WERI-Rb-1 (cell line): ENCODE data around the gene FOXP3.

Source experiments
- DNase-seq: peaks from one replicate; pipeline ENCODE4 v3.0.0-alpha.2; 2020
- H3K27ac ChIP-seq: fragments of 250-450 bp; sonication (Bioruptor Pico); 2 replicates; pipeline ENCODE4 v1.5.1; 2020; ENCODE audit warnings: mild to moderate bottlenecking, moderate library complexity
- H3K27me3 ChIP-seq: fragments of 250-450 bp; sonication (Bioruptor Pico); 2 replicates; pipeline ENCODE4 v1.5.1; 2021; ENCODE audit warnings: mild to moderate bottlenecking, low read depth, moderate library complexity; ENCODE audit not compliant: insufficient read depth, severe bottlenecking
- H3K36me3 ChIP-seq: fragments of 250-450 bp; sonication (Bioruptor Pico); 2 replicates; pipeline ENCODE4 v1.5.1; 2020; ENCODE audit warnings: mild to moderate bottlenecking, moderate library complexity
- H3K4me3 ChIP-seq: 2 replicates; pipeline ENCODE4 v1.5.1; 2011; ENCODE audit warnings: low read depth, mild to moderate bottlenecking, control low read depth, low read length
- H3K9me3 ChIP-seq: fragments of 250-450 bp; sonication (Bioruptor Pico); 2 replicates; pipeline ENCODE4 v1.5.1; 2021; ENCODE audit warnings: mild to moderate bottlenecking, moderate library complexity; ENCODE audit not compliant: severe bottlenecking
- CTCF ChIP-seq: IDR thresholded peaks from 2 replicates; pipeline ENCODE4 v1.5.1; 2011; ENCODE audit warnings: low read depth, mild to moderate bottlenecking, control low read depth, inconsistent platforms, low read length

The FOXP3 gene

DNA sequence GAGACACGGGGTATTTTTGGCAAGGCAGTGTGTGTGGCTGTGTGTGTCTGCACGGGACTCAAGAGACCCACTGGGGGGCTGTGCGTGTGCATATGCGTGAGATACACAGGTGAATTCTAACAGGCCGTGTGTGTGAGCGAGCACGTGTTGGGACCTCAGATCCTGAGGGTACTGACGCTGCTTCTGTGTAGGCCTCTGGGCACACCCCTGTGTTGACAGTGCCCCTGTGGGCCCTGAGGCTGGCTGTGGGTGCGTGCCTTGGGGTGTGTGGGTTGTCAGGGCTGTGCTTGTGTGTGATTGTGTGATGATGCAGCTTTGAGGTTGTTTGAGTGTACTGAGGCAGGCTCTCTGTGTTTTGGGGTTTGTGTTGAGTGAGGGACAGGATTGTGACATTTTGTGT is 13.9 kb downstream of the FOXP3 start:
- peaks cover 9% of the 10 kb centered on the region for H3K27me3 ChIP-seq
- TF ChIP-seq CTCF: no peak
- no peak for DNase-seq

DNA sequence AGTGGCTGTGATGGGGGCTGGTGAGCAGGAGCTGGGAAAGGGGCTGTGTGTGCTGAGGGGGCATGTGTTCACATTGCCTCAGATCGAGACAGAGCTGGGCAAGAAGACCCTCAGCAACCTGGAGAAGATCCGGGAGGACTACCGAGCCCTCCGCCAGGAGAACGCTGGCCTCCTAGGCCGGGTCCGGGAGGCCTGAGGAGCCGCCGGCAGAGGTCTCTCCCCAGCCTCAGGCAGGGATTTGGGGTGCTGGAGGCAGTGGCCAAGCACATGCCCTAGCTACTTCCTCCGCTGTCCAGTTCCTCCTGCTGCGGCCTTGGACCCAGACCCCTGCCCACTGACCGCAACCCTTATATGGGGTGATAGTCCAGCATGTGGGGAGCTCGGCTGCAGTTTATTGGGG is 14.4 kb downstream of the FOXP3 start:
- TF ChIP-seq CTCF: no peak
- no peaks in the 10 kb centered on the region; the same call in 1 of the 2 replicates for H3K36me3 ChIP-seq
- no peak for DNase-seq
- peaks cover 9% of the 10 kb centered on the region for H3K27me3 ChIP-seq
- no peak overlapping the region for H3K4me3 ChIP-seq
- H3K9me3 ChIP-seq: no peaks in the 10 kb centered on the region
- H3K27ac ChIP-seq: no peak overlapping the region

More for the DNA sequence above, 13.9 kb downstream of the FOXP3 start:
- no peak overlapping the region for H3K4me3 ChIP-seq
- no peaks in the 10 kb centered on the region for H3K9me3 ChIP-seq
- H3K27ac ChIP-seq: no peak overlapping the region
- H3K36me3 ChIP-seq: no peaks in the 10 kb centered on the region; the same call in 1 of the 2 replicates

- no peak for DNase-seq
- no peak overlapping the region for H3K4me3 ChIP-seq
- H3K27me3 ChIP-seq: peaks cover 9% of the 10 kb centered on the region
- H3K9me3 ChIP-seq: no peaks in the 10 kb centered on the region
- H3K36me3 ChIP-seq: no peaks in the 10 kb centered on the region; the same call in 1 of the 2 replicates
- no peak overlapping the region for H3K27ac ChIP-seq
- no peak for TF ChIP-seq CTCF
Observed at GRCh38 chrX:49249616-49250015, 14.9 kb downstream of the FOXP3 start.

GRCh38 chrX:49249071-49249470 is 15.4 kb downstream of the FOXP3 start:
- no peak overlapping the region for H3K4me3 ChIP-seq
- H3K27ac ChIP-seq: no peak overlapping the region
- no peak for TF ChIP-seq CTCF
- H3K9me3 ChIP-seq: no peaks in the 10 kb centered on the region
- no peaks in the 10 kb centered on the region; the same call in 1 of the 2 replicates for H3K36me3 ChIP-seq
- no peak for DNase-seq
- H3K27me3 ChIP-seq: peaks cover 9% of the 10 kb centered on the region

DNA sequence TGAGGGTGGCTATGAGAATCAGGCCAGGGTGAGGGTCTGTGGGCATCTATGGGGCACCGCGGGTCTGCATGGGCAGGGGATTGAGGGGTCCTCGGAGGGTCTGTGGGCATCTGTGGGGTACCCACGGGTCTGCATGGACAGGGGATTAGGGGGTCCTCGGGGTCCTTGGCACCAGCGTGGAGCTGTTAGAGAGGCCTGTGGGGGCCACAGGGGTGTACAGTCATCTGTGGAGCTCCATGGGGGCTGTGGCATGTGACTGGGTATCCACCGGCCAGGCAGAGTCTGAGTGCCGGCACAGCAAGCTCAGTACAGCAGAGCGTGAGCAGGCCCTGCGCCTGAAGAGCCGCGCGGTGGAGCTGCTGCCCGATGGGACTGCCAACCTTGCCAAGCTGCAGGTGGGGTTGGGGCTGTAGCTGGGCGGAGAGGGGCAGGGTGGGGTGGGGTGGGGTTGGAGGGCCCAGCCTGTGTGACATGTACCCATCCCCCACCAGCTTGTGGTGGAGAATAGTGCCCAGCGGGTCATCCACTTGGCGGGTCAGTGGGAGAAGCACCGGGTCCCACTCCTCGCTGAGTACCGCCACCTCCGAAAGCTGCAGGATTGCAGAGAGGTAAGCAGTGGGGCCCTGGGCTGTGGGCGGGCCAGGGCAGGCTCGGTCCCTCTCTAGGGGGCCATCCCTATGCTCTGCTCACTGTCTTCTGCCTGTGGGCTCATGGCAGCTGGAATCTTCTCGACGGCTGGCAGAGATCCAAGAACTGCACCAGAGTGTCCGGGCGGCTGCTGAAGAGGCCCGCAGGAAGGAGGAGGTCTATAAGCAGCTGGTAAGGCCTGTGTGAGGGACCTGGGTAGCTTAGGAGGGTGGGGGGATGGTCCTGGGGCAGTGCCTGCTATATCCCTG is 16.3 kb downstream of the FOXP3 start:
- Histone ChIP-seq H3K36me3 (no peaks in the 10 kb centered on the region; the same call in 1 of the 2 replicates), H3K4me3 (no peak overlapping the region), H3K27ac (no peak overlapping the region), H3K9me3 (no peaks in the 10 kb centered on the region), H3K27me3 (peaks cover 9% of the 10 kb centered on the region)
- no peak for TF ChIP-seq CTCF
- DNase-seq: no peak

DNA sequence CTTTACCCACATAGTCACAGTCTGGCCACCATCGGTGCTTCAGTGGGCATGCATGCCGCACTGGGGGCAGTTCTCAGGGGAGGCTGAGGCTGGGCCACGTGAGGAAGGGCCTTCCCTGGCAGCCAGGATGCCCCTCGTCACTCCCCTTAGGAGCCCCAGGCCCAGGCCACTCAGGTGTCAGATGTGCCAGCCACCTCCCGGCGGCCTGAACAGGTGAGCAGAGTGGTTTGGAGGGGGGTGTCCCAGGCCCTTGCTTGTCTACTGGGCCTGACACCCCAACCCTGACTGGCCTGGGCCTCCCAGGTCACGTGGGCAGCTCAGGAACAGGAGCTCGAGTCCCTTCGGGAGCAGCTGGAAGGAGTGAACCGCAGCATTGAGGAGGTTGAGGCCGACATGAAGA is 17.2 kb downstream of the FOXP3 start:
- no peak overlapping the region for H3K27ac ChIP-seq
- no peak for TF ChIP-seq CTCF
- H3K27me3 ChIP-seq: peaks cover 9% of the 10 kb centered on the region
- no peaks in the 10 kb centered on the region; the same call in 1 of the 2 replicates for H3K36me3 ChIP-seq
- H3K9me3 ChIP-seq: no peaks in the 10 kb centered on the region
- no peak overlapping the region for H3K4me3 ChIP-seq
- DNase-seq: no peak
